Measurements from ENCODE around the gene GYS2.

Gene GYS2

GRCh38 chr12:21526053-21526452 lies 78.6 kb downstream of the GYS2 start, which contains the start of gene SPX:
SPX (plus strand) TSS chr12:21526296; CDS start chr12:21526473, 177 bp downstream.
- Histone ChIP-seq H3K4me3 (ENCODE audit: low read depth, low read length) (peak within 1 kb of the TSS; percentile 63), H3K79me2 (no peaks in the 10 kb centered on the region), H3K4me1 (no peaks in the 10 kb centered on the region), H3K27me3 (ENCODE audit: control insufficient read depth, insufficient read depth, low read length) (no peaks in the 10 kb centered on the region), H3K9ac (no peak within 1 kb of the TSS), H3K9me3 (ENCODE audit: control insufficient read depth, low read length) (no peaks in the 10 kb centered on the region), H3K4me2 (ENCODE audit: low read length) (peak within 1 kb of the TSS; percentile 97), H3K27ac (no peak within 1 kb of the TSS), H2AFZ (peak within 1 kb of the TSS; percentile 90), H3K36me3 (ENCODE audit: control insufficient read depth, insufficient read depth, low read length) (no peaks in the 10 kb centered on the region)
- no peak for TF ChIP-seq CTCF (IDR thresholded peaks at IDR 0.05)

DNA sequence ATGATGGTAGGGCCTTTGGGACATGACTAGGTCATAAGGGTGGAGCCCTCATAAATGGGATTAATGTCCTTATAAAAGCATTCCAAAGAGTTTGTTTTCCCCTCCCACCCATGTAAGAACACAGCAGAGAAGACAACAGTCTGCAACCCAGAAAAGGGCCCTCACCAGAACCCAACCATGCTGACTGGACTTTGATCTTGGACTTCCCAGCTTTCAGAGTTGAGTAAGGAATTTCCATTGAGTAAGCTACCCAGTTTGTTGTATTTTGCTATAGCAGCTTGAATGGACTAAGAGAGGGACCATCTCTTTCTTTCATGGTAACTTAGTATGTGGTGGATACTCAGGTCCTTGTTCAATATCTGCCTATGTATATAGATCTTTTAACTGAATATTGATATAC lies 81.5 kb downstream of the GYS2 start:
- H3K4me2 ChIP-seq (ENCODE audit: low read length), result no peak overlapping the region
- H3K4me3 ChIP-seq (ENCODE audit: low read depth, low read length), result no peak overlapping the region
- no peaks in the 10 kb centered on the region for H3K4me1 ChIP-seq
- no peaks in the 10 kb centered on the region for H3K27me3 ChIP-seq (ENCODE audit: control insufficient read depth, insufficient read depth, low read length)
- no peaks in the 10 kb centered on the region for H3K9me3 ChIP-seq (ENCODE audit: control insufficient read depth, low read length)
- H2AFZ ChIP-seq, result no peak overlapping the region
- no peaks in the 10 kb centered on the region for H3K36me3 ChIP-seq (ENCODE audit: control insufficient read depth, insufficient read depth, low read length)
- no peaks in the 10 kb centered on the region for H3K79me2 ChIP-seq
- no peak for TF ChIP-seq CTCF (IDR thresholded peaks at IDR 0.05)
- H3K27ac ChIP-seq, result no peak overlapping the region
- H3K9ac ChIP-seq, result no peak overlapping the region

DNA sequence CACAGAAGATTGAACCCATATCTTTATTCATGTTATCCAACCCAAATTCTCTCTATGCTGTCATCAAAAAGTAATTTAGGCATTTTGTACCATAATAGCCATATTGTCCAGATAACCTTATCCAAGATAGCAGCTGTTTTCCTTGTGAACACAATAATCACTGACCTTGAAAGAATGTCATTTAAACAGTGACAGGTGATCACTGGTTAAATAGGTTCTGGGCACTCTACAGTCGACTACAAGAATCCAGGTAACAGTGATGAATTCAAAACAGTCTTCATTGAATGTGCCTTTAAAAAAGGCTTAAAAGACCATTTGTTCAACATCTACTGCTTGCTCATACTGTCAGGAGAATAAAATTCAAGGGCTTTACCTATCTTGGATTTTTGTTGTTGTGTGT lies 83.1 kb downstream of the GYS2 start:
- no peak overlapping the region for H3K4me3 ChIP-seq (ENCODE audit: low read depth, low read length)
- H3K79me2 ChIP-seq, result no peaks in the 10 kb centered on the region
- no peak for TF ChIP-seq CTCF (IDR thresholded peaks at IDR 0.05)
- no peaks in the 10 kb centered on the region for H3K4me1 ChIP-seq
- H3K36me3 ChIP-seq (ENCODE audit: control insufficient read depth, insufficient read depth, low read length), result no peaks in the 10 kb centered on the region
- H3K4me2 ChIP-seq (ENCODE audit: low read length), result no peak overlapping the region
- no peak overlapping the region for H3K9ac ChIP-seq
- no peaks in the 10 kb centered on the region for H3K9me3 ChIP-seq (ENCODE audit: control insufficient read depth, low read length)
- no peak overlapping the region for H3K27ac ChIP-seq
- no peaks in the 10 kb centered on the region for H3K27me3 ChIP-seq (ENCODE audit: control insufficient read depth, insufficient read depth, low read length)
- no peak overlapping the region for H2AFZ ChIP-seq

GRCh38 chr12:21518451-21518850 lies 86.2 kb downstream of the GYS2 start:
- Histone ChIP-seq H2AFZ (no peak overlapping the region), H3K9me3 (ENCODE audit: control insufficient read depth, low read length) (no peaks in the 10 kb centered on the region), H3K4me3 (ENCODE audit: low read depth, low read length) (no peak overlapping the region), H3K4me1 (no peaks in the 10 kb centered on the region), H3K4me2 (ENCODE audit: low read length) (no peak overlapping the region), H3K36me3 (ENCODE audit: control insufficient read depth, insufficient read depth, low read length) (no peaks in the 10 kb centered on the region), H3K27me3 (ENCODE audit: control insufficient read depth, insufficient read depth, low read length) (no peaks in the 10 kb centered on the region), H3K9ac (no peak overlapping the region), H3K27ac (no peak overlapping the region), H3K79me2 (no peaks in the 10 kb centered on the region)
- TF ChIP-seq CTCF (IDR thresholded peaks at IDR 0.05), result no peak

- H3K27me3 ChIP-seq (ENCODE audit: control insufficient read depth, insufficient read depth, low read length), result no peaks in the 10 kb centered on the region
- no peak overlapping the region for H3K9ac ChIP-seq
- H3K27ac ChIP-seq, result no peak overlapping the region
- H3K36me3 ChIP-seq (ENCODE audit: control insufficient read depth, insufficient read depth, low read length), result no peaks in the 10 kb centered on the region
- no peak overlapping the region for H2AFZ ChIP-seq
- TF ChIP-seq CTCF (IDR thresholded peaks at IDR 0.05), result no peak
- no peak overlapping the region for H3K4me2 ChIP-seq (ENCODE audit: low read length)
- H3K4me3 ChIP-seq (ENCODE audit: low read depth, low read length), result no peak overlapping the region
- no peaks in the 10 kb centered on the region for H3K9me3 ChIP-seq (ENCODE audit: control insufficient read depth, low read length)
- no peaks in the 10 kb centered on the region for H3K79me2 ChIP-seq
- no peaks in the 10 kb centered on the region for H3K4me1 ChIP-seq
Measured at GRCh38 chr12:21516281-21516680, 88.4 kb downstream of the GYS2 start.
